ENCODE results near the gene BSG. TPM values are rescaled to one million over a fixed set of nuclear protein-coding genes. Genes with fewer than 3 reads are reported as not detected.
A peak's percentile ranks its signal among the peaks of the same experiment; 100 is the strongest.

BSG gene
- total and polyA plus RNA-seq, 9 of the 15 experiments (the other 6 are each of a cell fraction or from before 2014, with no cell fraction given): 4.6 to 495 (median 187) TPM

DNA sequence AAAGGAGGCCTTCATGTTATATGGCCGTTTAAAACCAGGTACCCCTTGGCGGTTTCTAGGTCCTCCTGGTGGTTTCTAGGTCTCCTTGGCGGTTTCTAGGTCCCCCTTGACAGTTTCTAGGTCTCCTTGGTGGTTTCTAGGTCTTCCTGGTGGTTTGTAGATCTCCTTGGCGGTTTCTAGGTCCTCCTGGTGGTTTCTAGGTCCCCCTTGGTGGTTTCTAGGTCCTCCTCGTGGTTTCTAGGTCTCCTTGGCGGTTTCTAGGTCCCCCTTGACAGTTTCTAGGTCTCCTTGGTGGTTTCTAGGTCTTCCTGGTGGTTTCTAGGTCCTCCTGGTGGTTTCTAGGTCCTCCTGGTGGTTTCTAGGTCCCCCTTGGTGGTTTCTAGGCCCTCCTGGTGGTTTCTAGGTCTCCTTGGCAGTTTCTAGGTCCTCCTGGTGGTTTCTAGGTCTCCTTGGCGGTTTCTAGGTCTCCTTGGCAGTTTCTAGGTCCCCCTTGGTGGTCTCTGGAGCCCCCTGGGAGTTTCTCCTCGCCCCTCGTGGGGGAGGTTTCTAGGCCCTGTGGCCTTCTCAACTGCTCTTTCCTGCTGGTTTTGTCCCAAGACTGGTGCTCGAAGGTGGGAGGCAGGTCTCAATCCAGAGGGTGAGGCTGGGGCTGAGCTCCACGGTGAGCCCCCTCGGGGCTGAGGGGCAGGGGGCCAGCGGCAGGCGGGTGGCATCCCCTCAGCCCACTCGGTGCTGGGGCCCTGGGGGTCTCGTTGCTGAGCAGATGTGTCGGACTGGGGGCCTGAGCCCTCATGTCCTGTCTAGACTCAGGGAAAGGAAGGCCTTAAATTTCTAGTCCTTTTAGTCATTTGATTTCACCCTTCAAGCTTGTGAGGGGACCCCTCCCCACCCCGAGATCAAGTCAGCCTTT lies 25.3 kb downstream of the BSG start (continued):
- TF ChIP-seq ZNF121 (CRISPR knock-in tag; conservative IDR thresholded peaks at IDR 0.05): peak; percentile 20; the same call in 1 of the 2 replicates
- TF ChIP-seq CAMTA2 (CRISPR knock-in tag; conservative IDR thresholded peaks at IDR 0.05): no peak
- no peak for TF ChIP-seq DNMT1 (IDR thresholded peaks at IDR 0.05)
- TF ChIP-seq, protein P1, sequence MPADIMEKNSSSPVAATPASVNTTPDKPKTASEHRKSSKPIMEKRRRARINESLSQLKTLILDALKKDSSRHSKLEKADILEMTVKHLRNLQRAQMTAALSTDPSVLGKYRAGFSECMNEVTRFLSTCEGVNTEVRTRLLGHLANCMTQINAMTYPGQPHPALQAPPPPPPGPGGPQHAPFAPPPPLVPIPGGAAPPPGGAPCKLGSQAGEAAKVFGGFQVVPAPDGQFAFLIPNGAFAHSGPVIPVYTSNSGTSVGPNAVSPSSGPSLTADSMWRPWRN (IDR thresholded peaks at IDR 0.05; ENCODE audit: low read depth): peak; percentile 39; the same call in 1 of the 2 replicates
- TF ChIP-seq CXXC5 (CRISPR knock-in tag; IDR thresholded peaks at IDR 0.05): peak; percentile 55
- TF ChIP-seq E2F3 (CRISPR knock-in tag; IDR thresholded peaks at IDR 0.05): no peak
- TF ChIP-seq ZNF780A (CRISPR knock-in tag; IDR thresholded peaks at IDR 0.05): no peak
- TF ChIP-seq TAF1 (IDR thresholded peaks at IDR 0.05; ENCODE audit: control insufficient read depth, extremely low read depth, insufficient read depth, low read length, severe bottlenecking): no peak
- TF ChIP-seq MEIS2 (IDR thresholded peaks at IDR 0.05; ENCODE audit: partially characterized antibody): no peak
- peak; percentile 59; the same call in 1 of the 2 replicates for TF ChIP-seq FOXP1 (CRISPR knock-in tag; IDR thresholded peaks at IDR 0.05)
- TF ChIP-seq RBM14 (IDR thresholded peaks at IDR 0.05; ENCODE audit: borderline replicate concordance, insufficient read depth, low read depth, low read length): no peak
- no peak for TF ChIP-seq NFRKB (IDR thresholded peaks at IDR 0.05; ENCODE audit: low read depth)
- TF ChIP-seq PHF20 (IDR thresholded peaks at IDR 0.05; ENCODE audit: partially characterized antibody): no peak
- no peak for TF ChIP-seq SRSF3 (IDR thresholded peaks at IDR 0.05; ENCODE audit: insufficient read depth, low read length)
- no peak for TF ChIP-seq PCBP2 (IDR thresholded peaks at IDR 0.05; ENCODE audit: low read depth, low read length, poor library complexity, severe bottlenecking)
- no peak for TF ChIP-seq GABPB2 (CRISPR knock-in tag; conservative IDR thresholded peaks at IDR 0.05)
- no peak for TF ChIP-seq HMG20A (CRISPR knock-in tag; conservative IDR thresholded peaks at IDR 0.05)
- no peak for TF ChIP-seq HLTF (IDR thresholded peaks at IDR 0.05)
- TF ChIP-seq, protein P2, sequence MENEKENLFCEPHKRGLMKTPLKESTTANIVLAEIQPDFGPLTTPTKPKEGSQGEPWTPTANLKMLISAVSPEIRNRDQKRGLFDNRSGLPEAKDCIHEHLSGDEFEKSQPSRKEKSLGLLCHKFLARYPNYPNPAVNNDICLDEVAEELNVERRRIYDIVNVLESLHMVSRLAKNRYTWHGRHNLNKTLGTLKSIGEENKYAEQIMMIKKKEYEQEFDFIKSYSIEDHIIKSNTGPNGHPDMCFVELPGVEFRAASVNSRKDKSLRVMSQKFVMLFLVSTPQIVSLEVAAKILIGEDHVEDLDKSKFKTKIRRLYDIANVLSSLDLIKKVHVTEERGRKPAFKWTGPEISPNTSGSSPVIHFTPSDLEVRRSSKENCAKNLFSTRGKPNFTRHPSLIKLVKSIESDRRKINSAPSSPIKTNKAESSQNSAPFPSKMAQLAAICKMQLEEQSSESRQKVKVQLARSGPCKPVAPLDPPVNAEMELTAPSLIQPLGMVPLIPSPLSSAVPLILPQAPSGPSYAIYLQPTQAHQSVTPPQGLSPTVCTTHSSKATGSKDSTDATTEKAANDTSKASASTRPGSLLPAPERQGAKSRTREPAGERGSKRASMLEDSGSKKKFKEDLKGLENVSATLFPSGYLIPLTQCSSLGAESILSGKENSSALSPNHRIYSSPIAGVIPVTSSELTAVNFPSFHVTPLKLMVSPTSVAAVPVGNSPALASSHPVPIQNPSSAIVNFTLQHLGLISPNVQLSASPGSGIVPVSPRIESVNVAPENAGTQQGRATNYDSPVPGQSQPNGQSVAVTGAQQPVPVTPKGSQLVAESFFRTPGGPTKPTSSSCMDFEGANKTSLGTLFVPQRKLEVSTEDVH (IDR thresholded peaks at IDR 0.05; ENCODE audit: low read depth, partially characterized antibody): no peak
- TF ChIP-seq BACH1 (tag; IDR thresholded peaks at IDR 0.05): no peak
- no peak for TF ChIP-seq MCM5 (IDR thresholded peaks at IDR 0.05; ENCODE audit: low read depth)
- TF ChIP-seq CHD4 (IDR thresholded peaks at IDR 0.05; ENCODE audit: insufficient read depth, insufficient replicate concordance, low read depth, low read length, poor library complexity, severe bottlenecking): peak; percentile 33
- TF ChIP-seq JUND (IDR thresholded peaks at IDR 0.05; ENCODE audit: borderline replicate concordance, low read depth, low read length): peak; percentile 34; the same call in 1 of the 2 replicates
- TF ChIP-seq JUND (tag; IDR thresholded peaks at IDR 0.05; ENCODE audit: borderline replicate concordance, low read depth, low read length): no peak
- no peak for TF ChIP-seq MTA2 (IDR thresholded peaks at IDR 0.05; ENCODE audit: low read depth)
- no peak for TF ChIP-seq SNRNP70 (optimal IDR thresholded peaks at IDR 0.05; ENCODE audit: low read depth, low read length)
- no peak for TF ChIP-seq NR2F6 (CRISPR knock-in tag; IDR thresholded peaks at IDR 0.05)
